GM08714 (cell line): ENCODE results near the gene TRAK1.

Experiments
- H3K4me3 ChIP-seq: fragments of 200-500 bp; sonication (Bioruptor generic); 2 replicates; pipeline ENCODE4 v1.5.1; 2014; ENCODE audit warnings: mild to moderate bottlenecking, low read length, inconsistent platforms
- ZNF274 ChIP-seq: IDR thresholded peaks from 2 replicates; pipeline ENCODE4 v1.6.1; 2012; ENCODE audit warnings: mild to moderate bottlenecking, low read depth, low read length

The TRAK1 gene

DNA sequence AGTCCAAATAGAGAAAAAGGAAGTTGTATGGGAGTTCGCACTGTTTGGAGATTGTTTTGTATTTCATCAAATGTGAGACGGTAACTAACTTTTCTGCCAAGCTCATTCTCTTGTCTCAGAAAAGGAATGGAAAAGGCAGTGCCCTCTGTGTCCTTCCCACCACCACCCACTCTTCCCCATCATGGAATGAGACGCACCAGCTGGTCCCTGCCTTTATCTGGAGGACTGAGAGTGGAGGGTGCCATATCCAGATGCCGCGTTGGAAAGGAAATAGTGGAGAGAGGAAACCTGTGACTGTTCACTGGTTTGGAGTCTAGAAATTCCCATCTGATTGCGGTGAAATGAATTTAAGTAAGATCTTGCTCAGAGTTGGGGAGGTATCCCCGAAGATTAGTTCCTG lies 178.5 kb downstream of the TRAK1 start:
- TF ChIP-seq ZNF274 = no peak
- H3K4me3 ChIP-seq = no peak overlapping the region

DNA sequence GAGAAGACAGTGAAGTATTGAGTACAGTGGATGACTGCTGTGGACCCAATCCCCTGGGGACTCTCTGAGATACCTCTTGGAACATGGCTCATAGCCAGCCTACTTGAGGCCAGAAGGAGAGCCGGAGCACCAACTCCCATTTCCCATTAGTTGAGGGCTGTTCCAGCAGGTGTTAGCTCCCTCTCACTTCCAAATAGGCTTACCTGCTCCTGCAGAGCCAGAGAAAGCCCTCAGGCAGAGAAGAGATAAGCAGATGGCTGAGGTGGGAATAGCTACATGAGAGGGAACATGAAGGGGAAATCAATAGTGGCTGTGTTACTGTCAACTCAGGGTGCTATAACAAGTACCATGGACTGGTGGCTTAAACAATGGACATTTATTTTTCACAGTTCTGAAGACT lies 179.4 kb downstream of the TRAK1 start:
- no peak for TF ChIP-seq ZNF274
- no peak overlapping the region for H3K4me3 ChIP-seq

DNA sequence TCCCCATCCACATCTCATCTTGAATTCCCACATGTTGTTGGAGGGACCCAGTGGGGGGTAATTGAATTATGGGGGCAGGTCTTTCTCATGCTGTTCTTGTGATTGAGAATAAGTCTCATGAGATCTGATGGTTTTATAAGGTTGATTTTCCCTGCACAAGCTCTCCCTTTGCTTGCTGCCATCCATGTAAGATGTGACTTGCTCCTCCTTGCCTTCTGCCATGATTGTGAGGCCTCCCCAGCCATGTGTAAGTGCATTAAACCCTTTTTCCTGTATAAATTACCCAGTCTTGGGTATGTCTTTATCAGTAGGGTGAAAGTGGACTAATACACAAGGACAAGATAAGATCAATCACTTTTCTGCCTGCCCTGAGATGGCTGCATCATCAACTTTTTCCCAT lies 180.6 kb downstream of the TRAK1 start:
- H3K4me3 ChIP-seq = no peak overlapping the region
- no peak for TF ChIP-seq ZNF274

DNA sequence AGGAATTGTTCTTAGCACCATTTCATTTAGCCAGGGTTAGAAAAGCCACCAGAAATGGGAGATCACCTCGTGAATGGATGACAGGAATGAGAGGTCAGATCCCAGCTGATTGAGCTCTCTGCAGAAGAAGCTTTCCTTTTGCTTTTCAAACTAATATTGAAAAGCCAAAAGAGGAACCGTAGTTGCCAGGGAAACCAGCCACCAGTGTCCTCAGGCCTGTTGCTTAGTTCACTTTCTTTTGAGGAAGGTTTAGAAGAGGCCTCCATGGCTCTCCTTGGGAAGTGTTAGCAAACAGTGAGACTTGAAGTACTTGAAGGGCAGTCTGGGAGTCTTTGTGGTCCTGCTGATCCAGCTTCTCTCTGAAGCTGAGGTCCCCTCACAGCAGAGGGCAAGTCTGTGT lies 182.2 kb downstream of the TRAK1 start:
- H3K4me3 ChIP-seq = no peak overlapping the region
- no peak for TF ChIP-seq ZNF274

DNA sequence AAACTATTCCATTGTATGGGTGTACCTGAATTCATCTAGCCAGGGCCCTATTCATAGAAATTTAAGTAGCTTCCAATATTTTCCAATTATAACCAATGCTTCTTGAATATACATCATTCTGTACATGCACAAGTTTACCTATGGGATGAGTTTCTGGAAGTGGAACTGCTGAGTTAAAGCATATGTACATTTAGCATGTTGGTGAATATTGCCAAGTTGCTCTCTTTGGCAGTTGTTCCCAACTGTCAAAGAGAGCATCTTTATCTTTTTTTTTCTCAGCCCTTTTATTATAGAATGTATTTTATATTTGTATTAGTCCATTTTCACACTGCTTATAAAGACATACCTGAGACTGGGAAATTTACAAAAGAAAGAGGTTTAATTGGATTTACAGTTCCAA lies 183.1 kb downstream of the TRAK1 start:
- TF ChIP-seq ZNF274 = no peak
- no peak overlapping the region for H3K4me3 ChIP-seq

DNA sequence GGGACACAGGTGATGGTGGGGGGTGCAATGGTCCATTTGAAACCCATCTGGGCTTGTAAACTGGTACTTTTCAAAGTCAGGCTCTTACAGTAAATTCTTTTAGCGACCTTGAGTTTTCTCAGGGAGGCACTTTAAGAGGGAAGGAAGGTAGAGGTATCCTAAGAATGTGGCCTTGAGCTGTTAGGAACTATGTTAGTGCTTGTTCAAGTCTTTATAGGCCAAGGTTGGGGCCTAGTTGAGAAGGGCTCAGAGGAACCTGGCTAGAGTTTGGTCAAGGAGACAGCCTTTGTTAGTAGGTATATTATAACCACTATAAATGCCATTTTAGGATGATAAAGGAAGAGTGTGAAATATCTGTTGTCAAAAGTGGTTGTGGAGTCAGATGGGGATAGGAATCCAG lies 184.1 kb downstream of the TRAK1 start:
- TF ChIP-seq ZNF274 = no peak

More for the DNA sequence above, 184.1 kb downstream of the TRAK1 start:
- no peak overlapping the region for H3K4me3 ChIP-seq
